Hepatocyte (in vitro differentiated cells): ENCODE results near the gene SRP19.

Experiments
- EZH2 ChIP-seq: fragments of 200-600 bp; sonication (generic); IDR thresholded peaks from 2 replicates; pipeline ENCODE4 v1.6.1; 2016; ENCODE audit warnings: antibody characterized with exemption, mild to moderate bottlenecking, borderline replicate concordance
- EZH2phosphoT487 ChIP-seq: fragments of 200-600 bp; sonication (generic); IDR thresholded peaks from one replicate; pipeline ENCODE4 v1.6.1; 2018; ENCODE audit warnings: antibody characterized with exemption, mild to moderate bottlenecking, low read depth, moderate library complexity; ENCODE audit not compliant: unreplicated experiment, severe bottlenecking
- TF ChIP-seq, protein P1 (sequence below): fragments of 200-600 bp; sonication (generic); IDR thresholded peaks from 2 replicates; pipeline ENCODE4 v1.5.1; 2016; ENCODE audit warnings: antibody characterized with exemption, mild to moderate bottlenecking; ENCODE audit not compliant: poor library complexity

DNA sequence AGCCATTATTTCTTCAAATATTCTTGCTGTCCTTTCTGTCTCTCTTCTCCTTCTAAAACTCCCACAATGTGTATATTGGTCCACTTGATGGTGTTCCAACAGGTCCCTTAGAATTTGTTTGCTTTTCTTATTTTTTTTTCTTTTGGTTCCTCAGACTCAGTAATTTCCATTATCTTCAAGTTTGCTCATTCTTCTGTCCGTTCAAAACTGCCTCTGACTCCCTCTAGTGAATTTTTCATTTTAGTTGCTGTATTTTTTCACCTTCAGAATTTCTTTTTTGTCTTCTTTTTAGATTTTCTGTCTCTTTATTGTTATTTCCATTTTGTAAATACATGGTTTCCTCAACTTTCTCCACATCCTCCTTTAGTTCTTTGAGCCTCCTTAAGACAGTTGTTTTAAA is 6.4 kb upstream of the SRP19 start:
- TF ChIP-seq, protein P1, sequence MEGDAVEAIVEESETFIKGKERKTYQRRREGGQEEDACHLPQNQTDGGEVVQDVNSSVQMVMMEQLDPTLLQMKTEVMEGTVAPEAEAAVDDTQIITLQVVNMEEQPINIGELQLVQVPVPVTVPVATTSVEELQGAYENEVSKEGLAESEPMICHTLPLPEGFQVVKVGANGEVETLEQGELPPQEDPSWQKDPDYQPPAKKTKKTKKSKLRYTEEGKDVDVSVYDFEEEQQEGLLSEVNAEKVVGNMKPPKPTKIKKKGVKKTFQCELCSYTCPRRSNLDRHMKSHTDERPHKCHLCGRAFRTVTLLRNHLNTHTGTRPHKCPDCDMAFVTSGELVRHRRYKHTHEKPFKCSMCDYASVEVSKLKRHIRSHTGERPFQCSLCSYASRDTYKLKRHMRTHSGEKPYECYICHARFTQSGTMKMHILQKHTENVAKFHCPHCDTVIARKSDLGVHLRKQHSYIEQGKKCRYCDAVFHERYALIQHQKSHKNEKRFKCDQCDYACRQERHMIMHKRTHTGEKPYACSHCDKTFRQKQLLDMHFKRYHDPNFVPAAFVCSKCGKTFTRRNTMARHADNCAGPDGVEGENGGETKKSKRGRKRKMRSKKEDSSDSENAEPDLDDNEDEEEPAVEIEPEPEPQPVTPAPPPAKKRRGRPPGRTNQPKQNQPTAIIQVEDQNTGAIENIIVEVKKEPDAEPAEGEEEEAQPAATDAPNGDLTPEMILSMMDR: no peak
- TF ChIP-seq EZH2 (no peak), EZH2phosphoT487 (no peak)
